ENCODE results near the gene HHATL.

DNA sequence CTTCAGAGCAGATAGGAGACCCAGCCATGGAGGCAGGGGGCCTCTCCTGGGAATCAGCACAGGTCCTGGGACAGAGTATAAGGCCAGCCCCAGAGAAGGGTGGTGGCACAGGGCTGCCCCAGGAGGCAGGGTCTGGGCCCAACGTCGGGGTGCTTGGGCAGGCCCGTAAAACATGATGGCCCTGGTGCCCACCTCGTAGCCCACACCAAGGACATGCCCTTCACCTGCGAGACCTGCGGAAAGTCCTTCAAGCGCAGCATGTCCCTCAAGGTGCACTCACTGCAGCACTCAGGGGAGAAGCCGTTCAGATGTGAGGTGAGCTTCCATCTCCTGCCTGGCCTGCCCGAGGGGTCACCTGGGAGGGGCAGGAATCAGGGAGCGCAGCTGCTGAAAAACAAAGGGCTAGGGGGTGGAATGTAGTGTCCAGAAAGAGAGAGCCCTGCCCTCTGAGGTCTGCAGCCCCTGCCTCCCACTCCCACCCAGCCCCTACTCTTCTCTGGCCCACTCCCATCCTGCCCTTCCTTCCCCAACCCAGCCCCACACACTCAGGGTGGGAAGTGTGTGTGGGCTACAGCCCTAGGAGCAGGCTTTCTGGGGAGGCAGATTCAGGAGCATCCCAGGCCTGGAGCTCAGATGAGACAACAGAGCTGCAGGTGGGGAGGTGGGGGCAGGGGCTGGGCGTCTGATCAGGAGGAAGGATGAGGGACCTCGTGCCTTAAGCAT, 39.6 kb downstream of the HHATL start:
- no peak for TF ChIP-seq POLR2A (IDR thresholded peaks at IDR 0.05)
- no peak for TF ChIP-seq POLR2AphosphoS5 (IDR thresholded peaks at IDR 0.05)
- TF ChIP-seq, protein P1, sequence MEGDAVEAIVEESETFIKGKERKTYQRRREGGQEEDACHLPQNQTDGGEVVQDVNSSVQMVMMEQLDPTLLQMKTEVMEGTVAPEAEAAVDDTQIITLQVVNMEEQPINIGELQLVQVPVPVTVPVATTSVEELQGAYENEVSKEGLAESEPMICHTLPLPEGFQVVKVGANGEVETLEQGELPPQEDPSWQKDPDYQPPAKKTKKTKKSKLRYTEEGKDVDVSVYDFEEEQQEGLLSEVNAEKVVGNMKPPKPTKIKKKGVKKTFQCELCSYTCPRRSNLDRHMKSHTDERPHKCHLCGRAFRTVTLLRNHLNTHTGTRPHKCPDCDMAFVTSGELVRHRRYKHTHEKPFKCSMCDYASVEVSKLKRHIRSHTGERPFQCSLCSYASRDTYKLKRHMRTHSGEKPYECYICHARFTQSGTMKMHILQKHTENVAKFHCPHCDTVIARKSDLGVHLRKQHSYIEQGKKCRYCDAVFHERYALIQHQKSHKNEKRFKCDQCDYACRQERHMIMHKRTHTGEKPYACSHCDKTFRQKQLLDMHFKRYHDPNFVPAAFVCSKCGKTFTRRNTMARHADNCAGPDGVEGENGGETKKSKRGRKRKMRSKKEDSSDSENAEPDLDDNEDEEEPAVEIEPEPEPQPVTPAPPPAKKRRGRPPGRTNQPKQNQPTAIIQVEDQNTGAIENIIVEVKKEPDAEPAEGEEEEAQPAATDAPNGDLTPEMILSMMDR (IDR thresholded peaks at IDR 0.05): no peak
- TF ChIP-seq EP300 (IDR thresholded peaks at IDR 0.05): no peak

Measured in suprapubic skin (tissue), 4 donors.